Measurements from ENCODE around the gene TMEM127. TPM values are rescaled to one million over a fixed set of nuclear protein-coding genes. Genes with fewer than 3 reads are reported as not detected.
A peak's percentile ranks its signal among the peaks of the same experiment; 100 is the strongest.

TMEM127 gene
- total and polyA plus RNA-seq, 2 donors (not counting 1 experiment from before 2014, with no cell fraction given) = 21.5 to 48.0 TPM

DNA sequence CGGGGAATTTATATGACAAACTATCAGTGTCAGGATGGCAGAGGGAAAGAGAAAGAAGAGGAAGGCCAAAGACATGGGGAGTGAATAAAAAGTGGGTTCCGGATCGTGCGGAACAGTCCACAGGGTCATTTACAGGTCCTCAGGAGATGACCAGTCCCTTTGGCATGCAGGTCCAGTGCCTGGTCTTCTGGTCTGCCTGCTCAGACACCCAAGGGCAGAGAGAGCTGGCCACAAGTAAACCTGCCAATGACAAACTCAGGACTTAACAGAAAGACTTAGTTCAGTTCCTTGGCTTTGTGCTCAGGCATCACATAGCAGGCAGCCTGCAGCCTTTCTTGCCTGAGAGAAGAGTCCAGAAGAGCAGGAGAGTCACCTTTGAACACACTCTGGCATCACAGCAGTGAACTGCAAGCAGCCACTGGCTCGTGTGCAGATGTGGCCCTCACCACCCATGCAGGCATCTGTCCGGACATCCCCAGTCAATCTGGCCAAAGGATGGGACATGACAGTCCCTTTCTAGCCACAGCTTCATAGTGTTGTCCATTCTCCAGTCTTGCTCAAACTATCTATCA lies 14.0 kb downstream of the TMEM127 start:
- Histone ChIP-seq H3K27me3 (replicated peaks in 1 of 4; ENCODE audit: control extremely low read depth in 1 of 4, control insufficient read depth in 3 of 4, insufficient read depth in 4 of 4, low read length in 3 of 4) (no peaks in the 10 kb centered on the region), H3K9ac (ENCODE audit: low read length) (no peak overlapping the region), H3K36me3 (replicated peaks in 1 of 2; ENCODE audit: control extremely low read depth in 1 of 2, control insufficient read depth in 1 of 2, extremely low read depth in 1 of 2, insufficient read depth in 2 of 2, low read length in 1 of 2) (peaks cover 0 to 60% of the 10 kb centered on the region in 2 experiments), H3K4me1 (ENCODE audit: control insufficient read depth in 2 of 2, insufficient read depth in 2 of 2, low read length in 2 of 2) (peaks cover 21 to 28% of the 10 kb centered on the region in 2 donors), H3K4me2 (replicated peaks; ENCODE audit: low read depth, low read length, poor library complexity, severe bottlenecking) (no peak overlapping the region), H3K4me3 (ENCODE audit: control extremely low read depth in 1 of 5, extremely low read depth in 1 of 5, insufficient read depth in 1 of 5, low read depth in 2 of 5, low read length in 4 of 5) (no peak overlapping the region), H3K79me2 (ENCODE audit: control insufficient read depth, insufficient read depth, low read length) (peaks cover 31% of the 10 kb centered on the region), H3K27ac (ENCODE audit: low read length in 2 of 2) (no peak overlapping the region), H3K9me3 (ENCODE audit: control extremely low read depth in 1 of 3, control insufficient read depth in 2 of 3, insufficient read depth in 1 of 3, low read length in 2 of 3) (no peaks in the 10 kb centered on the region), H2AFZ (ENCODE audit: insufficient read depth, low read depth, low read length, poor library complexity, severe bottlenecking) (no peak overlapping the region), H4K20me1 (ENCODE audit: control insufficient read depth, insufficient read depth, low read length, poor library complexity, severe bottlenecking) (no peaks in the 10 kb centered on the region)
- no peak for ATAC-seq (ENCODE audit: low read depth)
- Mint-ChIP-seq H3K27me3 (no peaks in the 10 kb centered on the region), H3K27ac (peak overlapping the region; percentile 32), H3K9me3 (ENCODE audit: insufficient read depth) (no peaks in the 10 kb centered on the region), H3K4me3 (no peak overlapping the region), H3K4me1 (peaks cover 24% of the 10 kb centered on the region)
- CTCF ChIA-PET = no interaction called here
- DNase-seq = no peak
- 93% methylated on average over 5 of the region's 6 CpGs for WGBS (ENCODE audit: insufficient coverage)
- TF ChIP-seq EZH2 (IDR thresholded peaks at IDR 0.05; ENCODE audit: borderline replicate concordance, insufficient read depth, low read depth, low read length, poor library complexity, severe bottlenecking) = no peak
- no peak for TF ChIP-seq CTCF (IDR thresholded peaks at IDR 0.05)
- intact Hi-C loops (cut with micrococcal nuclease) = no loop called here
- POLR2A ChIA-PET = interaction anchor here (0.7 kb wide), 1 partner anchor 15 kb away, joined by 4 read pairs; no protein-coding TSS in a partner anchor

GRCh38 chr2:96250188-96250587 lies 15.6 kb downstream of the TMEM127 start:
- peaks cover 28% of the 10 kb centered on the region for H3K4me1 Mint-ChIP-seq
- no peak for TF ChIP-seq CTCF (IDR thresholded peaks at IDR 0.05)
- no peak for TF ChIP-seq EZH2 (IDR thresholded peaks at IDR 0.05; ENCODE audit: borderline replicate concordance, insufficient read depth, low read depth, low read length, poor library complexity, severe bottlenecking)

More at GRCh38 chr2:96250188-96250587, 15.6 kb downstream of the TMEM127 start:
- Histone ChIP-seq H3K4me1 (ENCODE audit: control insufficient read depth in 2 of 2, insufficient read depth in 2 of 2, low read length in 2 of 2) (peaks cover 20 to 28% of the 10 kb centered on the region in 2 donors), H3K9ac (ENCODE audit: low read length) (no peak overlapping the region), H3K9me3 (ENCODE audit: control extremely low read depth in 1 of 3, control insufficient read depth in 2 of 3, insufficient read depth in 1 of 3, low read length in 2 of 3) (peaks cover 0 to 11% (median 3%) of the 10 kb centered on the region in 3 donors), H3K27ac (ENCODE audit: low read length in 2 of 2) (no peak overlapping the region), H3K79me2 (ENCODE audit: control insufficient read depth, insufficient read depth, low read length) (peaks cover 26% of the 10 kb centered on the region), H3K4me3 (ENCODE audit: control extremely low read depth in 1 of 5, extremely low read depth in 1 of 5, insufficient read depth in 1 of 5, low read depth in 2 of 5, low read length in 4 of 5) (no peak overlapping the region), H3K4me2 (replicated peaks; ENCODE audit: low read depth, low read length, poor library complexity, severe bottlenecking) (no peak overlapping the region), H3K36me3 (replicated peaks in 1 of 2; ENCODE audit: control extremely low read depth in 1 of 2, control insufficient read depth in 1 of 2, extremely low read depth in 1 of 2, insufficient read depth in 2 of 2, low read length in 1 of 2) (peaks cover 0 to 52% of the 10 kb centered on the region in 2 experiments), H2AFZ (ENCODE audit: insufficient read depth, low read depth, low read length, poor library complexity, severe bottlenecking) (no peak overlapping the region), H4K20me1 (ENCODE audit: control insufficient read depth, insufficient read depth, low read length, poor library complexity, severe bottlenecking) (no peaks in the 10 kb centered on the region), H3K27me3 (replicated peaks in 1 of 4; ENCODE audit: control extremely low read depth in 1 of 4, control insufficient read depth in 3 of 4, insufficient read depth in 4 of 4, low read length in 3 of 4) (no peaks in the 10 kb centered on the region)
- CTCF ChIA-PET = interaction anchor here (0.7 to 1.0 kb wide), 2 partner anchors 9 to 11 kb away, joined by 3 to 4 read pairs; no protein-coding TSS in a partner anchor
- DNase-seq = no peak
- no peak for ATAC-seq (ENCODE audit: low read depth)
- Mint-ChIP-seq H3K9me3 (ENCODE audit: insufficient read depth) (no peaks in the 10 kb centered on the region), H3K27me3 (no peaks in the 10 kb centered on the region), H3K27ac (no peak overlapping the region), H3K4me3 (no peak overlapping the region)
- intact Hi-C loops (cut with micrococcal nuclease) = no loop called here
- 95% methylated on average over 2 of the region's 6 CpGs for WGBS (ENCODE audit: insufficient coverage)
- POLR2A ChIA-PET = interaction anchor here (1.2 kb wide), 1 partner anchor 8 kb away, joined by 4 read pairs; no protein-coding TSS in a partner anchor
